OCI-M1 (cell line): Measurements from ENCODE around the gene LRIT3.
"Not testable (repeated sequence)": the region's sequence is repeated elsewhere in the genome, so short reads cannot be mapped to it uniquely, and the experiment has no call there.

Source experiments
- DNase-seq: peaks from one replicate; lab custom pipeline; 2025; lab: John Stamatoyannopoulos, UW

The LRIT3 gene

DNA sequence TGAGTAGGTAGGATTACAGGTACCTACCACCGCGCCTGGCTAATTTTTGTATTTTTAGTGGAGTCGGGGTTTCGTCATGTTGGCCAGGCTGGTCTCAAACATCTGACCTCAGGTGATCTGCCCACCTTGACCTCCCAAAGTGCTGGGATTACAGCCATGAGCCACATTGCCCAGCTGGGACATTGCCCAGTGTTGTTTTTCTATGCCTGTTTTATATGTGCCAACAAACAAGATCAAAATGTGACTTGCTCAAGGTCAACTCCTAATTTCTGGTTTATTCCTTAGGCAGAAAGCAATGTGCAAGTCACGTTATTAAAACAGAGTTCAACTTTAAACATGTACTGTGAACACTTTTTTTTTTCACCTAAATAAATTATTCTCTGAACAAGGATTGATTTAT, 2.7 kb downstream of the LRIT3 start:
- DNase-seq = no peak

- not testable (repeated sequence) for DNase-seq
Observed at GRCh38 chr4:109859426-109860300, 11.8 kb downstream of the LRIT3 start.

- no peak for DNase-seq
Observed at GRCh38 chr4:109861271-109861670, 13.4 kb downstream of the LRIT3 start.

DNA sequence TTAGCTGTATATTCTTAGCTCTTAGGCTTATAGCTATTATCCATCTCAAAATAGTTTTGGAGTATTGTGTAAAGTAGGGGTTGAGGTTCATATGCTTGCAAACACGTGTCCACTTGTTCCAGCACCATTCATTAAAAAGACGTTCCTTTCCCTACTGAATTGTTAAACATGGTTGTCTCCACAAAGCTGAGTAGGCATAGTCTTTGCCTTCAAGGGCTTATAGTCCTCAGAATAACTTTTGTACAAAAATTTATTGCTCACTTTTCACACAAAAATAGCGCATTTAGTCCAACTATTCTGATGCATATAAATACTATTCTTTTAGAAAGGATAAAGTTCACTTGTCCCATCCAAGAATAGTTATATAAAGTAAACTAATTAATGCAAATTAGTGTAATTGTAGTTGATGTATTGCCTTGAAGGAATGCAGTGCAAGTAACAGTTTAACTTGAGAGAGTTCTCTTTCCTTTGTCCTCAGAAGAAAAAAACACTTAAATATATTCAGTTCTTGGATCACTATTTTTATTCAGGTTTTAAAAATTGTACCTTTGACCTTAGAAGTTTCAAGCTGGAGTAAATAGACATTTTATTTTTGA, 14.1 kb downstream of the LRIT3 start:
- DNase-seq = no peak

DNA sequence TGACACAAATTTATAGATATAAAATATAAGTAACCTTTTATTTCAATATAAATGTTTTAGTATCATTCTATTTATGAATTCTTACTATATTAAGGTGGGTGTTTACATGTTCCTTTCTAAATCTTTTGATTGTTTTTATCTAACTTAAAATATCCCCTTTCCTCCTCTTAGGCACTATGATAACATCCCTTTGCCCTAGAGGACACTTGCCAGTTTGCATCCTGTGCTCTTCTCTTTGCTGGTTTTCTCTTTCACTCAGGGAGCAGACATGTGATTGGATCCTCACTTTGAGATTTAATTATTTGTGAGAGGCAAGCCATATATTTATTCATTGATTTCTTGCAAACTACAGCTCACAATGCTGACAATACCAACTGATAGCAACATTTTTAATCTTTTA, 16.2 kb downstream of the LRIT3 start:
- no peak for DNase-seq

DNA sequence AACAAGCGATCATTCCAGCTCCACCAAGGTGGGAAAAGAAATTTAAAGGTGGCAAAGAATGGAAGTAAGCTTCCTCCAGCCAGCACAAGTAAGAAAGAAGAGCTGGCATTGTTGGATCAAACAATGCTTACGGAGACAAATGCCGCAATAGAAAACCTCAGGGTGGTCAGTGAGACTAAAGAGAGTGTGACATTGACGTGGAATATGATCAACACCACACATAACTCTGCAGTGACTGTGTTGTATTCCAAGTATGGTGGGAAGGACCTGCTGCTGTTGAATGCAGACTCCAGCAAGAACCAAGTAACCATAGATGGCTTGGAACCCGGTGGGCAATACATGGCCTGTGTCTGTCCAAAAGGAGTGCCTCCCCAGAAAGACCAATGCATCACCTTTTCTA, 22.2 kb downstream of the LRIT3 start:
- no peak for DNase-seq

DNA sequence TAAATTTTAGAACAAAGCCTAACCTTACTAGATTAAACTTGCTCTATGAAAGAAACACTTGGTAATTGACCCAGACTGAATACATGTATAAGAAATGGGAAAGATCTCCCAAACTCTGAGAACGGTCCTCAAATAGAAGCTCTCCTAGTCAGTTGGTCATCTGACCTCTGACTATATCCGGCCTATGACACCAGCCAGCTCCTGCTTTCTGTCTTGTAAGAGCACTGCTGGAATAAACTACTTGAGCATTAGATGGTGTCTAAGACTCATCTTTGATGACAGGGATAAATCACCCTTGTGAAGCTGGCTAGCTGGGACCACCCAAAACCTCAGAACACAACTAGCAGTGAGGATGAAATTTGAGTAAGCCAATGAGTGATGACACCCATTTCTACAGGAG, 24.2 kb downstream of the LRIT3 start:
- no peak for DNase-seq

GRCh38 chr4:109872950-109873656, 25.2 kb downstream of the LRIT3 start:
- no peak for DNase-seq

GRCh38 chr4:109873791-109874514, 26.0 kb downstream of the LRIT3 start:
- peak; percentile 23 for DNase-seq

- DNase-seq = no peak
Observed at GRCh38 chr4:109875106-109875505, 27.2 kb downstream of the LRIT3 start.

- not testable (repeated sequence) for DNase-seq
Observed at GRCh38 chr4:109875553-109875952, 27.6 kb downstream of the LRIT3 start.

DNA sequence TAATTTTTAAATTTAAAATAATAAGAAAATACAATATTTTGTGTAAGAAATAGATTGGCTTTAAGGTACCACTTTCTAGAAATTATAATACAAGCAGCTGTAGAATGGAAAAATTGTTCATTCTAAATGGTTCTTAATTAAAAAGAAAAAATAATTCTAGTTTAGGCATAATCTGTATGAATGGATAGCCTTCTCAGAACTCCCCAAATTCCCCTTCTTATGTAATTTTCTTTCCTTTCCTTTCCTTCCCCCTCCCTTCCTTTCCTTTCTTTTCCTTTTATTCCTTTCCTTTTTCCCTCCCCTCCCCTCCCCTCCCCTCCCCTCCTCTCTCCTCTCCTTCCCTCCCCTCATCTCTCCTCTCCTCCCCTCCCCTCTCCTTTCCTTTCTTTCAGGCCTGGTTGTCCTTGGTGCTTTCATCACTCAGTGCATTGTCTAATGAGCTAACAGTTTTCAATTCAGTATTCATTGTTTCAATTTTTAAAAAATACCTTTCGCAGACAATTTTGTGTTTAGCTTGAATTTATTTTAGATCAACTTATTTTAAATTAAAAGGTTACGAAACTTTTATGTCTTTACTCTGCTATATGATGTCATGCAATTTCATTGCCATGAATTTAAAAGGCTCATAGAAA, 28.8 kb downstream of the LRIT3 start:
- DNase-seq = no peak

DNA sequence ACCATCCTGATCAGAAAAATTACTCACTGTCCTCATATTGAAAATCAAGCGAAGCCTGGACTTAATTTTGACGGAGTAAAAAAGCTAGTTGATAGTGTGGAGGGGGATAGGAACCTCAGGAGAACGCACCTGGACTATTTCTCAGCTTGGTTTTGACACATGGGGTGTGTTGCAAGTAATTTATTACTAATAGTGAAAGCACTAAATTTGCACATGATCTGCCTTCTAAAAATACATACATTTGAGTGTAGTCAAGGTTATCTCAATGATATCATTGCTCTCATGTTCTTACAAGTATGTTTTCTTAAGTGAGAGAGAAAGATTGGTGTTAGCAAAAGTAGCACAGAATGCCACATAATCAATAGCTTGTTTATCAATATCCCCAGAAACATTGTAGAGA, 29.5 kb downstream of the LRIT3 start:
- no peak for DNase-seq

DNA sequence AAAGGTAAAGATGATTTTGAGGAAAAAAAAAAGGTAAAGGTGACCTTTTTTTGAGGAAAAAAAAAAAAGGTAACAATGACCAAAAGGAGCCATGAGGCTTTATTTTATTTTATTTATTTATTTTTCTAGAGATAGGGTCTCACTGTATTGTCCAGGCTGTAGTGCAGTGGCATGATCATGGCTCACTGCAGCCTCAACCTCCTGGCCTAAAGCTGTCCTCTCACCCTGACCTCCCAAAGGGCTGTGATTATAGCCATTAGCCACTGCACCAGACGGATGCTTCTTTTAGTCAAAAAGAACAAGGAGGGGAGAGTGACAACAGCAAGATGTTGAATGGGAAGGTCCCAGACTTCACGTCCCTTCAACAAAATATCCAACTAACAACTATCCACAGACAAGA, 30.4 kb downstream of the LRIT3 start:
- DNase-seq = no peak

GRCh38 chr4:109879081-109879480, 31.2 kb downstream of the LRIT3 start:
- DNase-seq = no peak

GRCh38 chr4:109879636-109880314, 31.9 kb downstream of the LRIT3 start:
- DNase-seq = no peak

DNA sequence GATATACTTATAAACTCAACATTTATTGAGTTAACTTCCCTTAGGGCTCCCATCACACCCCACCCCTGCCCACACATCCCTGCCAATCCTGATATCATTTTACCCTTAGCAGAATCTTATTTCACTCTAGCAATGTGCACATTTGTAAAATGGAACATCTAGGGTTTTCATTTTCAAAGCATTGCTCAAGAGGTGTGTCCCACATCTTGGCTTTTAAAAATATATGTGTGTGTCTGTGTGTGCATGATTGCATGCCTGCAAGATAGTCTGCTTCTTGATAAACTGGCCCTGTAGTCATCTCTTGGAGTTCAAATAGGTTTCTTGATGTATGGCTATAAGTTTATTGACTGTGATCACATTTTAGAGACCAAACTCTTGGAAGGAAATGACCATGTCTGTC, 38.4 kb downstream of the LRIT3 start:
- DNase-seq = peak; percentile 12

- no peak for DNase-seq
Observed at GRCh38 chr4:109887071-109887470, 39.2 kb downstream of the LRIT3 start.

- DNase-seq = no peak
Observed at GRCh38 chr4:109890076-109890475, 42.2 kb downstream of the LRIT3 start.

GRCh38 chr4:109902559-109903251, 54.8 kb downstream of the LRIT3 start:
- no peak for DNase-seq

DNA sequence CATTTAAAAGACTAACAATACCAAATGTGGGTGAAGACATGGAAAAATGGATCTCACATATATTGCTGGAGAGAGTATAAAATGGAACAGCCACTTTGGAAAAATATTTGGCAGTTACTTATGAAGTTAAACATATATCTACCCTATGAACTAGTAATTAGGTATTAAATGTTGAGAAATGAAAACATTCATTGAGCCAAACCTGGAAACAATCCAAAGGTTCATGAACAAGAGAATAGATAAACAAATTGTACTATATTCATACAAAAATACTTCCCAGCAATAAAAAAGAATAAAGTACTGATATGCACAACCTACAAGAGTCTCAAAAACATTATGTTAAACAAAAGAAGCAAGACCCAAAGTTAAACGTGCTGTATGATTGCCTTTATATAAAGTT, 60.8 kb downstream of the LRIT3 start:
- DNase-seq = no peak
